IMR-90 (cell line): ENCODE results near the gene CACNB2. TPM values are rescaled to one million over a fixed set of nuclear protein-coding genes. Genes with fewer than 3 reads are reported as not detected.

ENCODE experiments used
- ATAC-seq: fragments of 200-7000 bp; cut with Tn5 transposase; 2 replicates; pipeline ENCODE4 v1.9.1; 2020; ENCODE audit warnings: low read depth, mild to moderate bottlenecking, moderate library complexity
- BruUV-seq: library from RNA; stranded (reverse); fragments of 400-500 nt; replicated peaks from 2 replicates; lab custom pipeline; 2021; lab: Mats Ljungman, UMichigan
- CTCF ChIA-PET: fragments of 300-600 bp; formaldehyde crosslinking; extraction: SDS; loops from one replicate; lab custom pipeline; 2021; ENCODE audit warnings: antibody characterized with exemption; lab: Yijun Ruan, JAX
- POLR2A ChIA-PET: fragments of 300-600 bp; sonication (Branson Sonifier 250); formaldehyde crosslinking; loops from one replicate; lab custom pipeline; 2022; ENCODE audit warnings: antibody characterized with exemption; ENCODE audit not compliant: unreplicated experiment; lab: Charles Lee
- DNase-seq: peaks from one replicate; pipeline ENCODE4 v3.0.0; 2013
- H2AFZ ChIP-seq: replicated peaks from 2 replicates; pipeline ENCODE3; 2013; ENCODE audit warnings: low read length, mild to moderate bottlenecking; ENCODE audit not compliant: poor library complexity
- H2AK5ac ChIP-seq: 2 replicates; pipeline ENCODE4 v1.6.1; 2013; ENCODE audit warnings: low read depth, low read length, inconsistent platforms
- H2AK9ac ChIP-seq: replicated peaks from 2 replicates; pipeline ENCODE3; 2013; ENCODE audit warnings: mild to moderate bottlenecking, low read depth, low read length, moderate library complexity; ENCODE audit not compliant: poor library complexity
- H2BK120ac ChIP-seq: 2 replicates; pipeline ENCODE4 v1.6.1; 2013; ENCODE audit warnings: low read depth, low read length, inconsistent platforms
- H2BK15ac ChIP-seq: 3 replicates; pipeline ENCODE4 v1.6.1; 2013; ENCODE audit warnings: low read depth, low read length, inconsistent platforms
- H2BK20ac ChIP-seq: 2 replicates; pipeline ENCODE4 v1.6.1; 2013; ENCODE audit warnings: low read depth, mild to moderate bottlenecking, inconsistent platforms, low read length, moderate library complexity
- H2BK5ac ChIP-seq: 2 replicates; pipeline ENCODE4 v1.6.1; 2013; ENCODE audit warnings: mild to moderate bottlenecking, low read depth, low read length, inconsistent platforms; ENCODE audit not compliant: poor library complexity, severe bottlenecking
- H3K14ac ChIP-seq: replicated peaks from 2 replicates; pipeline ENCODE4 v1.6.1; 2013; ENCODE audit warnings: low read depth, low read length, inconsistent platforms
- H3K18ac ChIP-seq: 2 replicates; pipeline ENCODE4 v1.6.1; 2013; ENCODE audit warnings: low read depth, low read length, control low read depth
- H3K23ac ChIP-seq: 2 replicates; pipeline ENCODE4 v1.6.1; 2013; ENCODE audit warnings: low read depth, low read length, inconsistent platforms
- H3K27ac ChIP-seq: 2 replicates; pipeline ENCODE4 v1.5.1; 2013; ENCODE audit warnings: mild to moderate bottlenecking, control low read depth, low read length; ENCODE audit not compliant: insufficient read depth
- H3K27me3 ChIP-seq: 2 replicates; pipeline ENCODE4 v1.6.1; 2013; ENCODE audit warnings: low read length; ENCODE audit not compliant: control insufficient read depth, insufficient read depth
- H3K36me3 ChIP-seq: 2 replicates; pipeline ENCODE4 v1.6.1; 2013; ENCODE audit warnings: low read length, mixed read lengths; ENCODE audit not compliant: control insufficient read depth, insufficient read depth
- H3K4ac ChIP-seq: 2 replicates; pipeline ENCODE4 v1.6.1; 2013; ENCODE audit warnings: low read depth, low read length, inconsistent platforms
- H3K4me1 ChIP-seq: 2 replicates; pipeline ENCODE4 v1.6.1; 2013; ENCODE audit warnings: low read length, mixed read lengths; ENCODE audit not compliant: control insufficient read depth, insufficient read depth
- H3K4me2 ChIP-seq: 2 replicates; pipeline ENCODE4 v1.6.1; 2013; ENCODE audit warnings: low read depth, mild to moderate bottlenecking, control low read depth, low read length, moderate library complexity
- H3K4me3 ChIP-seq: 2 replicates; pipeline ENCODE4 v1.5.1; 2013; ENCODE audit warnings: low read depth, mild to moderate bottlenecking, control low read depth, low read length, moderate library complexity; ENCODE audit not compliant: insufficient read depth
- H3K56ac ChIP-seq: 2 replicates; pipeline ENCODE4 v1.6.1; 2013; ENCODE audit warnings: low read length, inconsistent platforms; ENCODE audit not compliant: insufficient read depth; ENCODE audit errors: extremely low read depth
- H3K79me1 ChIP-seq, 2 experiments: 2 replicates each; pipeline ENCODE4 v1.6.1; 2013; ENCODE audit warnings: low read length in 2 of 2, inconsistent platforms in 1 of 2, low read depth in 1 of 2
- H3K9ac ChIP-seq: 2 replicates; pipeline ENCODE4 v1.6.1; 2013; ENCODE audit warnings: low read depth, low read length, control low read depth
- H3K9me1 ChIP-seq: 2 replicates; pipeline ENCODE4 v1.6.1; 2013; ENCODE audit warnings: low read length, inconsistent platforms; ENCODE audit not compliant: insufficient read depth
- H3K9me3 ChIP-seq: 2 replicates; pipeline ENCODE4 v1.6.1; 2013; ENCODE audit warnings: low read length; ENCODE audit not compliant: control insufficient read depth, insufficient read depth
- H4K20me1 ChIP-seq: 2 replicates; pipeline ENCODE4 v1.6.1; 2013; ENCODE audit warnings: low read length, inconsistent platforms; ENCODE audit not compliant: insufficient read depth
- H4K5ac ChIP-seq: 2 replicates; pipeline ENCODE4 v1.6.1; 2013; ENCODE audit warnings: mild to moderate bottlenecking, low read depth, low read length, control low read depth
- H4K8ac ChIP-seq, 2 experiments: 2 replicates each; pipeline ENCODE4 v1.6.1; 2013; ENCODE audit warnings: low read depth in 2 of 2, low read length in 2 of 2, control low read depth in 1 of 2, inconsistent platforms in 1 of 2
- H4K91ac ChIP-seq: 2 replicates; pipeline ENCODE4 v1.6.1; 2013; ENCODE audit warnings: low read depth, low read length, inconsistent platforms; ENCODE audit not compliant: insufficient read depth
- ELK1 ChIP-seq: fragments of 150-350 bp; IDR thresholded peaks from 2 replicates; pipeline ENCODE4 v1.6.1; 2016; ENCODE audit warnings: low read depth, mild to moderate bottlenecking, low read length, moderate library complexity, borderline replicate concordance
- MAFK ChIP-seq: IDR thresholded peaks from 2 replicates; pipeline ENCODE4 v1.6.1; 2012; ENCODE audit warnings: low read depth, low read length, improper control_type of control experiment
- whole genome bisulfite sequencing, 2 experiments: methylation state at CpG; one replicate each; pipeline versions ENCODE4 v1.1.5 to v1.1.7; 2013; ENCODE audit warnings: missing lambda C conversion rate in 2 of 2; ENCODE audit not compliant: insufficient read length in 1 of 2; ENCODE audit errors: extremely low coverage in 2 of 2; 5-methylcytosine and 5-hydroxymethylcytosine counted together
- dilution Hi-C: fragments of 300-500 bp; cut with HindIII; formaldehyde crosslinking; loops from one replicate; pipeline ENCODE4 v1.14.3; 2018; ENCODE audit warnings: low sequenced_read_pairs; ENCODE audit not compliant: unreplicated experiment
- in situ Hi-C: fragments of 300-500 bp; cut with MboI; formaldehyde crosslinking; loops from 3 replicates; pipeline ENCODE4 v1.14.3; 2019; ENCODE audit warnings: low sequenced_read_pairs, inconsistent platforms, mixed read lengths
- intact Hi-C: fragments of 100-400 bp; cut with micrococcal nuclease; formaldehyde crosslinking; loops from 2 replicates; pipeline ENCODE4 v1.10.0; 2022
- polyA plus RNA-seq, 3 experiments: library from polyadenylated mRNA; depleted of rRNA; stranded (reverse); fragments of >200 nt; gene quantifications; 2 replicates each; pipeline ENCODE4 v1.2.3, GENCODE V29; 2012; ENCODE audit warnings: low replicate concordance in 1 of 3
- total RNA-seq: library from RNA; depleted of rRNA; stranded (reverse); fragments of >200 nt; gene quantifications from 2 replicates; pipeline ENCODE4 v1.2.3, GENCODE V29; 2012

CACNB2 gene
- total and polyA plus RNA-seq, 2 of the 4 experiments (the other 2 are of a cell fraction), result 0.36 TPM

- H3K14ac ChIP-seq, result no peak overlapping the region
- H3K4me3 ChIP-seq, result no peak overlapping the region
- ChIA-PET POLR2A (no interaction called here), CTCF (no interaction called here)
- no peak overlapping the region for H2BK20ac ChIP-seq
- WGBS, 2 experiments, result no CpG with 5 or more reads among the region's 2 CpGs
- H3K23ac ChIP-seq, result no peak overlapping the region
- ATAC-seq (no peak), DNase-seq (no peak)
- dilution Hi-C loops, result no loop called here
- no peak overlapping the region for H2BK120ac ChIP-seq
- no peak overlapping the region for H3K4ac ChIP-seq
- in situ Hi-C loops, result no loop called here
- H4K20me1 ChIP-seq, result no peaks in the 10 kb centered on the region
- no peak overlapping the region for H4K8ac ChIP-seq
- no peak for TF ChIP-seq ELK1
- peak; percentile 69 for TF ChIP-seq MAFK
- no peak overlapping the region for H3K56ac ChIP-seq
- no peak overlapping the region for H3K4me2 ChIP-seq
- no peak overlapping the region for H2BK5ac ChIP-seq
- no peak overlapping the region for H3K9ac ChIP-seq
- no peak overlapping the region for H2BK15ac ChIP-seq
- no peak overlapping the region for H4K5ac ChIP-seq
- H4K91ac ChIP-seq, result no peak overlapping the region
- no peak overlapping the region for H3K27ac ChIP-seq
- H3K36me3 ChIP-seq, result no peaks in the 10 kb centered on the region
- H3K4me1 ChIP-seq, result no peaks in the 10 kb centered on the region
- H2AK5ac ChIP-seq, result no peak overlapping the region
- intact Hi-C loops, result no loop called here
- no peak overlapping the region for H2AK9ac ChIP-seq
- H3K9me3 ChIP-seq, result no peaks in the 10 kb centered on the region
- H3K9me1 ChIP-seq, result no peaks in the 10 kb centered on the region
- H3K79me1 ChIP-seq, result no peaks in the 10 kb centered on the region
- H3K18ac ChIP-seq, result no peak overlapping the region
- BruUV-seq, result no TSS peak
- no peak overlapping the region for H2AFZ ChIP-seq
- H3K27me3 ChIP-seq, result peaks cover 6% of the 10 kb centered on the region; the same call in 1 of the 2 replicates
Measured at GRCh38 chr10:18310761-18311160, 170.5 kb downstream of the CACNB2 start.
